ENCODE results near the gene C10orf67.

The C10orf67 gene

DNA sequence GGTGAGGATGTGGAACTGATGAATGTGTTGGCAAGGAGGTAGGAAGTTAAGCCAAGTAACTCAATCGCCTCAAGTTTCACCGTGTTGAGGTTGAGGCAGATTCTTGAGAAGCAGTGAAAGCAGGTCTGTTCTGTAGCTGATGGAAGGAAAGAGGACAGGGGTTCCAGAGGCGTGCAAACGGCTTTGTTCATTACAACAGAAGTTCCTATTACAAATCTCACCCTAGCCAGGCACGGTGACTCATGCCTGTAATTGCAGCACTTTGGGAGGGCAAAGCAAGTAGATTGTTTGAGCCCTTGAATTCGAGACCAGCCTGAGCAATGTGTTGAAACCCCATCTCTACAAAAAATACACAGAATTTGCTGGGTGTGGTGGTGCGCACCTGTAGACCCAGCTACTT lies 189.4 kb downstream of the C10orf67 start:
- H3K4me3 ChIP-seq (ENCODE audit: low read depth, low read length): no peak overlapping the region
- no peak for DNase-seq (ENCODE audit: low read depth)
- TF ChIP-seq, protein P1, sequence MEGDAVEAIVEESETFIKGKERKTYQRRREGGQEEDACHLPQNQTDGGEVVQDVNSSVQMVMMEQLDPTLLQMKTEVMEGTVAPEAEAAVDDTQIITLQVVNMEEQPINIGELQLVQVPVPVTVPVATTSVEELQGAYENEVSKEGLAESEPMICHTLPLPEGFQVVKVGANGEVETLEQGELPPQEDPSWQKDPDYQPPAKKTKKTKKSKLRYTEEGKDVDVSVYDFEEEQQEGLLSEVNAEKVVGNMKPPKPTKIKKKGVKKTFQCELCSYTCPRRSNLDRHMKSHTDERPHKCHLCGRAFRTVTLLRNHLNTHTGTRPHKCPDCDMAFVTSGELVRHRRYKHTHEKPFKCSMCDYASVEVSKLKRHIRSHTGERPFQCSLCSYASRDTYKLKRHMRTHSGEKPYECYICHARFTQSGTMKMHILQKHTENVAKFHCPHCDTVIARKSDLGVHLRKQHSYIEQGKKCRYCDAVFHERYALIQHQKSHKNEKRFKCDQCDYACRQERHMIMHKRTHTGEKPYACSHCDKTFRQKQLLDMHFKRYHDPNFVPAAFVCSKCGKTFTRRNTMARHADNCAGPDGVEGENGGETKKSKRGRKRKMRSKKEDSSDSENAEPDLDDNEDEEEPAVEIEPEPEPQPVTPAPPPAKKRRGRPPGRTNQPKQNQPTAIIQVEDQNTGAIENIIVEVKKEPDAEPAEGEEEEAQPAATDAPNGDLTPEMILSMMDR (IDR thresholded peaks at IDR 0.05; ENCODE audit: low read depth, low read length, missing control alignments): no peak
